GM18505 (cell line): Measurements from ENCODE around the gene ZNF595.
"Not testable (repeated sequence)": the region's sequence is repeated elsewhere in the genome, so short reads cannot be mapped to it uniquely, and the experiment has no call there.

Source experiments
- ATAC-seq: cut with Tn5 transposase; IDR thresholded peaks from one replicate; pipeline ENCODE4 v1.9.1; 2021; ENCODE audit not compliant: unreplicated experiment
- POLR2A ChIP-seq: IDR thresholded peaks from 4 replicates; pipeline ENCODE4 v1.6.1; 2011; ENCODE audit warnings: borderline replicate concordance; ENCODE audit not compliant: insufficient read depth, insufficient read length; ENCODE audit errors: extremely low read depth

Gene ZNF595

DNA sequence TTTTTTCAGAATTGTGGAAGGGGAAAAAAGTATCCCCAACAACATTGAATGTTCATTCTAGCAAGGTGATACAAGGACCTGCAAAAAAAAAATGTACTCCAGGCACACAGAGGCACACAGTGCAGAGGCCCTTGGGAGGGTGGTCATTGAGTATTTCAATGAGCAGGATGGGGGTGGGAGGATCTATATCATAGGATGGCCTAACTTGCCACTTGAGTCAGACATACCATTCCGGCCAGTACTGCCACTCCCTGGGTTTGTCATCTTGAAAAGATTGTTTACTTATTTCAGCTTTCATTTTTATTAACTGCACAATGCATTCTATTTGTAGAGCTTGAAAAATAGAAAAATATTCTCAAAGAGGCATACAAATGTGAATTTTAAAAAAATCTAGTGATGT lies 18.7 kb downstream of the ZNF595 start:
- no peak for ATAC-seq
- no peak for TF ChIP-seq POLR2A

DNA sequence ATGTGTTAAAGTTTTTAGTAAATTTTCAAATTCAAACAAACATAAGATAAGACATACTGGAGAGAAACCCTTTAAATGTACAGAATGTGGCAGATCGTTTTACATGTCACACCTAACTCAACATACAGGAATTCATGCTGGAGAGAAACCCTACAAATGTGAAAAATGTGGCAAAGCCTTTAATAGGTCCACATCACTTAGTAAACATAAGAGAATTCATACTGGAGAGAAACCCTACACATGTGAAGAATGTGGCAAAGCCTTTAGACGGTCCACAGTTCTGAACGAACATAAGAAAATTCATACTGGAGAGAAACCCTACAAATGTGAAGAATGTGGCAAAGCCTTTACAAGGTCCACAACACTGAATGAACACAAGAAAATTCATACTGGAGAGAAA lies 32.8 kb downstream of the ZNF595 start:
- TF ChIP-seq POLR2A, result no peak
- ATAC-seq, result no peak

DNA sequence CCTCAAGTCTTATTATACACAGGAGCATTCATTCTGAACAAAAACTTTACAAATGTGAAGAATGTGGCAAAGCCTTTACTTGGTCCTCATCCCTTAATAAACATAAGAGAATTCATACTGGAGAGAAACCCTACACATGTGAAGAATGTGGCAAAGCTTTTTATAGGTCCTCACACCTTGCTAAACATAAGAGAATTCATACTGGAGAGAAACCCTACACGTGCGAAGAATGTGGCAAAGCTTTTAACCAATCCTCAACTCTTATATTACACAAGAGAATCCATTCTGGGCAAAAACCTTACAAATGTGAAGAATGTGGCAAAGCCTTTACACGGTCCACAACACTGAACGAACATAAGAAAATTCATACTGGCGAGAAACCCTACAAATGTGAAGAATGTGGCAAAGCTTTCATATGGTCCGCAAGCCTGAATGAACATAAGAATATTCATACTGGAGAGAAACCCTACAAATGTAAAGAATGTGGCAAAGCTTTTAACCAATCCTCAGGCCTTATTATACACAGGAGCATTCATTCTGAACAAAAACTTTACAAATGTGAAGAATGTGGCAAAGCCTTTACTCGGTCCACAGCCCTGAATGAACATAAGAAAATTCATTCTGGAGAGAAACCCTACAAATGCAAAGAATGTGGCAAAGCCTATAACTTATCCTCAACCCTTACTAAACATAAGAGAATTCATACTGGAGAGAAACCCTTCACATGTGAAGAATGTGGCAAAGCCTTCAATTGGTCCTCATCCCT lies 33.6 kb downstream of the ZNF595 start:
- ATAC-seq, result not testable (repeated sequence)

DNA sequence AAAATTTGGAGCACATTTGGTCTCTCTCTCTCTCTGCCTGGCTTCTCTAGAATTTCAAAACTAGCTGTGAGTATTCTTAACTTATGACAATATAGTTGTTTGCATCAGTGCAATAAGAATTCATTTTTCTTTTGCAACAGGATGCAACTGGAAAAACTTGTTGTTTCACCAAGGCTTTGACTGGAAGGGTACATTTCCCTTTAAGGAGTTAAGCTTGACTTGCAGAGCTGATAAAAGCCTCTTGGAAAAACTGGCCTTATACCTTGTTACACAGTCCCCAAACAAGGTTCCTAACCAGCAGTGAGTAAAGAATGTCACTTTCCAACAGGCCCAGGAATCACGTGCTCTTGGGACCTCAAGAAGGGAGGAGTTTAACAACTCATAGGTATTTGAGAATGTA lies 45.3 kb downstream of the ZNF595 start:
- ATAC-seq, result no peak

DNA sequence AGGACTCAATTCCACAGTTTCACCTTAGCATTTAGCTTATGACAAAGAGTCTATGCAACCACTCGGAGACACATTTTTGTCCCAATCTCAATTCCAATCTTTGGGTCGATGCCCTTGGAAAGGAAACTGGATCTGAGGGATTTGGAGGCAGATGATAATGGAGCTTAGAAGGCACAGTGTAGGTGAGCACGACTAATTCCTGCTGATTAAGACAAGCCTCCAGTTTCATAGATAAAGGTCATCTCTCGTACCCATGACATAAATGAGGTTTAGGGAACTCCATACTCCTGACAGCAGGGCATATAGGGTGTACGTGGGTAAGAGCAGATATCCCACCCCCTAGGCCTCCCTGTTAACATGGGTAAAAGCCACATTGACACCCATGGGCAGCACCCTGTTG lies 46.7 kb downstream of the ZNF595 start:
- ATAC-seq, result no peak
- TF ChIP-seq POLR2A, result no peak

More for the DNA sequence above, 45.3 kb downstream of the ZNF595 start:
- no peak for TF ChIP-seq POLR2A

DNA sequence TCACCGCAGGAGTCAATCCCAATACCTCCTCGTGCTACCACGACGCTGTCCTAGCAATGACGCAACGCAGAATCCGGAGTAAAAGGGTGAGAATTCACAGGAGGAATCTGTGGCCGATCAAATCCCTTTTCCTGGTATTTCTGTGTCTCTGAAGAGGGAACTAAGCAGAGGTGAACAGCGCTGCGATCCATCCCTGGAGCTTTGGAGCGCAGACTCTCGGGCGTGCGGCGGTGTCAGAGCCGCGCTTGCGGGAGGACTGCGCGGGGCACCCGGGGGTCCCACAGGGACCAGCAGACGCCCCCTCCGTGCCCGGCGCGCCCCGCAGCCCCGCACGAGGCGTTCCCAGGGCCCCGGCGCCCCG lies 53.9 kb downstream of the ZNF595 start:
- TF ChIP-seq POLR2A, result no peak
- no peak for ATAC-seq

DNA sequence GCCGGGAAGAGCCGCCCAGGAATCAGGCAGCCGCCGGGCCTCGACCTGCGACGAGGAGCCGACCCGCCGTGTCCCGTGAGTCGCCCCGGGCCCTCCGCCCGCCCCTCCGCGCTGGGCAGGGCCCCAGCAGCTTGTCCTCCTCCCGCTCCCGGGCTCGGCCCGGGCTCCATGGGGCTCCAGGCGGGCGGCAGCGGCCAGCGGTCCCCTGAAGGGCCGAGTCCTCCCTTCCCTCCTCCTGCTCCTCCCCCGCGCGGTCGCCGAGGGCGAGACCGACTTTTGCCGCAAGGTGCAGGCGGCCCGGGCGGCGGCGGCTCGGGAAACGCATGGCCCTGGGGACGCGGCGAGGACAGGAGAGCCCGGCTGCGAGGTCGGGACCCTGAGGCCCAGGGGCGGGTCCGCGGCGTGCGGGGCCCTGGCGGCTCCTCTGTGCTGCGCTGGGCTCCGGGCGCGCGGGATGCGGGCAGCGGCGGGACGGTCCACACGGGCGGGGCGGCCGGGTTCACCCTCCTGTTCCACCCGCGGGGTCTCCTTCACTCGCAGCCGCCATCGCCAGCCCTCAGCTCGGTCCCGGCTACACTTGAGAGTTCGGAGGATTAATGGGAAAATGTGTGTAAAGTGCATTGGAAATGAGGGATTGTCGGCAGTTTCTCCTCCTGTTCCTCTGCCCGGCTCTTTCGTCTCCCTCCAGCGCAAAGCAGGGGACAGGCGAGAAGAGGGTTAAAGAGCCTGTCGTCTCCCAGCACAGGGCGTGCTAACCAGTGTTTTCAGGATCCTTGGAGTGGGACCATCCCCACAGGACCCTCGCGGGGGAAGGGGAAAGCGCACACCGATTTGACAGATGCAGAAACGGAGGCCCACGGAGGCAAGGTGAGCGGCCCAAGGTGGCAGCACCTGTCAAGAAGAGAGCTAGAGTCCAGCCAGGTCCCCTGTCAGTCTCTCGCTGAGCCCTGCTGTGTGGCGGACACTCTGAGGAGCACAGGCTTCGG lies 54.6 kb downstream of the ZNF595 start:
- ATAC-seq, result no peak
- TF ChIP-seq POLR2A, result no peak

DNA sequence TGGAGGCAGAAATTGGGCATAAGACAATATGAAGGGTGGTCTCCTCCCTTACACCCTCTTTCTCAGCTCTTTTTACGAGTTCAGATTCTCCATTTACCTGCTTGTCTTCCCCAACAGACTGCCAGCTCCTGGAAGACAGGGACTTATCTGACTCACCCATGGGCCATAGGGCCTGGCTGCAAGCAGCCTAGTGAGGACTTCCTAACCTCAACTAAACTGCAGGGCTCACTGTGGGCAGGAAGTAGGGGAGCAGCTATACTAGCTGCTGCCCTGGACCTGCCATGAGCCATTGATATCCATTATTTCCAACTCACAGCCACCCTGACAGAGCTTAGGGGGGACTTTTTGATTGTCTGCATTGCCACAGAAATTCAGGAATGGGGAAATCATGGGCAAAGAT lies 59.6 kb downstream of the ZNF595 start:
- no peak for TF ChIP-seq POLR2A
- no peak for ATAC-seq

DNA sequence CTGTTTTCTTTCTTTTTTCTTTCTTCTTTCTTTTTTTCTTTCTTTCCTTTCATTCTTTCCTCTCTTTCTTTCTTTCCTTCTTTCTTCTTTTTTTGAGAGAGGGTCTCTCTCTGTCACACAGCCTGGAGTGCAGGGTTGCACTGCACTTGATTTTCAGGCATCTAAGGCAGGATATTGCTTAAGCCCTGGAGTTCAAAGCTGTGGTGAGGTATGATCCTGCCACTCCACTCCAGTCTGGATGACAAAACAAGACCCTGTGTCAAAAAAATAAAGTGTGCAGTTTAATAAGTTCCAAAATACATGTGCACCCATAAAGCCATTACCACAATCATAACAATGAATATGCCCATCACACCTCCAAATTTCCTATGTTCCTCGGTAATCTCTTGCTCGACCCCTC lies 60.6 kb downstream of the ZNF595 start:
- ATAC-seq, result no peak
- TF ChIP-seq POLR2A, result no peak

DNA sequence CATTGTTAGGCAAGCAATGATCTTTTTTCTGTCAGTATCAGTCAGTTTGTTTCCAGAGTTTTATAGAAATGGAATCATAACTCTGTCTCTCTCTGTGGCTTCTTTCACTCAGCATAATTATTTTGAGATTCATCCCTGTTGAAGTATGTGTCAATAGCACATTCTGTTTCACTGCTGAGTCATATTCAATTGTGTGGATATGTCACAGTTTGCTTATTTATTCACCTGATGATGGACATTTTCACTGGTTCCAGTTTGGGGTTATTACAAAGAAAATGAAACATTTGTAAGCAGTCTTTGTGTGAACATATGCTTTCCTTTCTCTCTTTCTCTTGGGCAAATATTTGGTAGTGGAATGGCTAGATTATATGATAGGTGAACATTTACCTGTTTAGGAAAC lies 61.0 kb downstream of the ZNF595 start:
- no peak for TF ChIP-seq POLR2A

DNA sequence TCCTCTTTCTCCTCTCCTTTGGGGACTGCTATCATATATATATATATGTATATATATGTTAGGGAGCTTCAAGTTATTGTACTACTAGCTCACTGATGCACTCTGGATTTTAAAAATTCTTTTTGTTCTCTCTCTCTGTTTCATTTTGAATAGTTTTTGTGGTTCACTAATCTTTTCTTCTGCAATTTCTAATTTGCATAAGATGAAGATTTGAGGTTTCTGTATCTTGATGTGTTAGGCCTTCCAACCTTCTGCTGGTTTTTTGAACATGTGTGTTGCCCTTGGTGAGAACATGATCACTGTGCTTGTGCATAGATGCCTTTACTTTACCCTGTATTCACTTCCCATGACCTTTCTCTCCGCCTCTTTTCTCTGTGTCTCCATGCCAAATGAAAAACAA lies 63.4 kb downstream of the ZNF595 start:
- TF ChIP-seq POLR2A, result no peak
- no peak for ATAC-seq

More for the DNA sequence above, 61.0 kb downstream of the ZNF595 start:
- ATAC-seq, result no peak

DNA sequence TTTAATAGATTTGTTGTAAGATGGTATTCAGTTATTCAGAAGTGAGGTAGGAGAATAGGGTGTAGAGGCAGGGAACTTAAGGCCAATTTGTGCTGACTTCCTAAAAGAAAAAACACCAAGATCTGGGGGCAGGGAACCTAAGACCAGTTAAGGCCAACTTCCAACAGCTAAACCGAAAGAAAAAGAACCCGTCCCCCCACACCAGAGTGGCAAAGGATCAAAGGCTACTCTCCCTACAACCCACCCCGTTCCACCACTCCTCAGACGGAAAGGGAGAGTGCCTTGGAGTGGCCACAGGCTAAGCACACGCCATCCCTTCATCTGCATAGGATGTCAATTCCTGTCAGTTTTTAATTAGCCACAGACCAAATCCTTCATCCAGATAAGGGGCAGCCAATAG lies 67.5 kb downstream of the ZNF595 start:
- TF ChIP-seq POLR2A, result no peak
- no peak for ATAC-seq

DNA sequence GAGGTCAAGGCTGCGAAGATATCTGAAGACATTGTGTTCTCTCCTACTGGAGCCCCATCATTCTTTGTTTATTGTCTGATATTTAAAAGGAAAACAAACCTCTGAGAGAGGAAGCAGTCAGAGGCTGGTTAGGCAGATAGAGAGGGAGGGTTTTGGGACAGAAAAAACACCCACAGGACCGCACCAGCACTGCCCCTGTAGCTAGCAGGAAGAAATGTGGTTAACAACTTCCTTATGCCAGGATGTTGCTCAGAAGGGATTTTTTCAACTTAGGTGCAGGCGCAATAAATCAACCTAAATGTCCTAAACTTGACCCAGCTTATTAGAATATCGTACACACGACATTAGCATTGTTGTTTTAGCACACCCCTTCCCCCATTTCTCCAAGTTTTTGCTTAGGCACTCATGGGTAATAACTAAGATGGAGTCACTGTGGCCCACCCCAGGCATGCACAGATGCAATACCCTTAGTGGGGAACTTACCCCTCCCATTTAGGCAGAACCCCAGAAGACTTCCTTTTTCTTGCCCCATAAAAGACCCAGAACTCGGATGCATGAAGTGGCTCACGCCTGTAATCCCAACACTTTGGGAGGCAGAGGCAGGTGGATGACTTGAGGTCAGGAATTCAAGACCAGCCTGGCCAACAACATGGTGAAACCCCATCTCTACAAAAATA lies 68.4 kb downstream of the ZNF595 start:
- no peak for ATAC-seq

DNA sequence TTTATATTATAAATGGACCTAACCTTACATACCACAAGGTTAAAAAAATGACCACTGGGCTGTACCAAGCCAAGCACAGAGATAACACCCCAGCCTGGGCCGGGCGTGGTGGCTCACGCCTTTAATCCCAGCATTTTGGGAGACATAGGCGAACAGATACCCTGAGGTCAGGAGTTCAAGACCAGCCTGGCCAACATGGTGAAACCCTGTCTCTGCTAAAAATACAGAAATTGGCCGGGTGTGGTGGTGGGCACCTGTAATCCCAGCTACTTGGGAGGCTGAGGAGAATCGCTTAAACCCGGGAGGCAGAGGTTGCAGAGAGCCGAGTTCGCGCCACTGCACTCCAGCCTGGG lies 70.8 kb downstream of the ZNF595 start:
- ATAC-seq, result not testable (repeated sequence)

More for the DNA sequence above, 68.4 kb downstream of the ZNF595 start:
- no peak for TF ChIP-seq POLR2A
